CD14-positive monocyte (primary cell): Measurements from ENCODE around the gene GNL3. TPM values are rescaled to one million over a fixed set of nuclear protein-coding genes. Genes with fewer than 3 reads are reported as not detected.

Source experiments
- DNase-seq, 3 donors: peaks; one replicate each; pipeline ENCODE4 v3.0.0-alpha.2; 2011 to 2022
- H2AFZ ChIP-seq: 2 replicates; pipeline ENCODE4 v1.6.0; 2012; ENCODE audit warnings: mild to moderate bottlenecking, low read depth, low read length, inconsistent platforms; ENCODE audit not compliant: insufficient read depth, poor library complexity, severe bottlenecking
- H3K27ac ChIP-seq, 2 donors: 1 replicate in 1 of 2; 2 replicates in 1 of 2; pipeline ENCODE4 v1.5.1; 2012 to 2013; ENCODE audit warnings: low read length in 2 of 2, control low read depth in 1 of 2, inconsistent platforms in 1 of 2, low read depth in 1 of 2, mild to moderate bottlenecking in 1 of 2
- H3K27me3 ChIP-seq, 2 donors: one replicate each; pipeline versions ENCODE4 v1.6.0 to v1.6.1; 2011 to 2013; ENCODE audit warnings: low read length in 2 of 2; ENCODE audit not compliant: control insufficient read depth in 2 of 2, insufficient read depth in 2 of 2
- H3K36me3 ChIP-seq, 2 donors: replicated peaks in 1 of 2; 1 replicate in 1 of 2; 2 replicates in 1 of 2; pipeline versions ENCODE4 v1.5.1 to v1.6.1; 2012 to 2013; ENCODE audit warnings: low read length in 2 of 2, control low read depth in 1 of 2, inconsistent platforms in 1 of 2, mild to moderate bottlenecking in 1 of 2; ENCODE audit not compliant: insufficient read depth in 2 of 2, control insufficient read depth in 1 of 2
- H3K4me1 ChIP-seq, 2 donors: 1 replicate in 1 of 2; 2 replicates in 1 of 2; pipeline versions ENCODE4 v1.5.1 to v1.6.1; 2012 to 2013; ENCODE audit warnings: low read length in 2 of 2, control low read depth in 1 of 2, inconsistent platforms in 1 of 2, mild to moderate bottlenecking in 1 of 2, moderate library complexity in 1 of 2; ENCODE audit not compliant: insufficient read depth in 2 of 2, control insufficient read depth in 1 of 2
- H3K4me2 ChIP-seq: replicated peaks from 2 replicates; pipeline ENCODE3; 2012; ENCODE audit warnings: low read length, moderate library complexity, mild to moderate bottlenecking; ENCODE audit not compliant: poor library complexity, severe bottlenecking; ENCODE audit errors: extremely low read depth
- H3K4me3 ChIP-seq, 3 experiments: fragments of 200-600 bp in 1 of 3; sonication (generic) in 1 of 3; replicated peaks in 1 of 3; 1 replicate in 2 of 3; 2 replicates in 1 of 3; pipeline ENCODE4 v1.5.1; 2011 to 2013; ENCODE audit warnings: low read length in 3 of 3, mild to moderate bottlenecking in 3 of 3, control low read depth in 2 of 3, low read depth in 2 of 3, inconsistent platforms in 1 of 3, moderate library complexity in 1 of 3
- H3K79me2 ChIP-seq: 2 replicates; pipeline ENCODE4 v1.6.0; 2012; ENCODE audit warnings: mild to moderate bottlenecking, control low read depth, inconsistent platforms, low read length, moderate library complexity; ENCODE audit not compliant: insufficient read depth
- H3K9ac ChIP-seq: 2 replicates; pipeline ENCODE4 v1.6.0; 2017; ENCODE audit warnings: low read length, mild to moderate bottlenecking; ENCODE audit not compliant: insufficient read depth, poor library complexity, severe bottlenecking
- H3K9me3 ChIP-seq, 2 donors: replicated peaks in 1 of 2; 1 replicate in 1 of 2; 2 replicates in 1 of 2; pipeline versions ENCODE4 v1.5.1 to v1.6.1; 2012 to 2013; ENCODE audit warnings: low read length in 2 of 2, control low read depth in 1 of 2; ENCODE audit not compliant: control insufficient read depth in 1 of 2, insufficient read depth in 1 of 2
- H4K20me1 ChIP-seq: 2 replicates; pipeline ENCODE4 v1.6.0; 2012; ENCODE audit warnings: mild to moderate bottlenecking, low read length, control low read depth, moderate library complexity; ENCODE audit not compliant: insufficient read depth
- H3K27ac Mint-ChIP-seq, 7 donors: one replicate each; pipeline ENCODE4 v1.8.0; 2020; ENCODE audit warnings: mild to moderate bottlenecking in 7 of 7, mixed read lengths in 7 of 7, moderate library complexity in 6 of 7, inconsistent platforms in 2 of 7
- H3K27me3 Mint-ChIP-seq, 3 donors: one replicate each; pipeline ENCODE4 v1.8.0; 2021 to 2022; ENCODE audit warnings: low read depth in 3 of 3, mild to moderate bottlenecking in 3 of 3, mixed read lengths in 3 of 3, moderate library complexity in 3 of 3, inconsistent platforms in 1 of 3
- H3K36me3 Mint-ChIP-seq, 2 donors: one replicate each; pipeline ENCODE4 v1.8.0; 2020; ENCODE audit warnings: mixed read lengths in 2 of 2, inconsistent platforms in 1 of 2, mild to moderate bottlenecking in 1 of 2
- H3K4me1 Mint-ChIP-seq: one replicate; pipeline ENCODE4 v1.8.0; 2020; ENCODE audit warnings: mild to moderate bottlenecking, mixed read lengths
- H3K4me3 Mint-ChIP-seq, 2 donors: one replicate each; pipeline ENCODE4 v1.8.0; 2020; ENCODE audit warnings: mild to moderate bottlenecking in 2 of 2, mixed read lengths in 2 of 2, moderate library complexity in 1 of 2
- H3K9me3 Mint-ChIP-seq, 7 donors: one replicate each; pipeline ENCODE4 v1.8.0; 2020 to 2022; ENCODE audit warnings: mixed read lengths in 7 of 7, mild to moderate bottlenecking in 6 of 7, moderate library complexity in 6 of 7, inconsistent platforms in 2 of 7
- CTCF ChIP-seq: fragments of 200-600 bp; IDR thresholded peaks from one replicate; pipeline ENCODE4 v1.8.0; 2022; ENCODE audit warnings: antibody characterized with exemption, mild to moderate bottlenecking
- WGBS: methylation state at CpG from one replicate; pipeline ENCODE4 v1.1.5; 2013; ENCODE audit warnings: missing lambda C conversion rate; ENCODE audit not compliant: insufficient coverage; 5-methylcytosine and 5-hydroxymethylcytosine counted together
- intact Hi-C, 2 donors: fragments of 100-400 bp; cut with micrococcal nuclease; formaldehyde crosslinking; loops; one replicate each; pipeline versions ENCODE4 v1.15.0 to v1.15.1; 2023
- polyA plus RNA-seq, 3 donors: library from polyadenylated mRNA; depleted of rRNA in 1 of 3; unstranded in 2 of 3; stranded (reverse) in 1 of 3; fragments of 300-500 nt in 2 of 3; fragments of >200 nt in 1 of 3; fragmentation: Illumina TruSeq in 2 of 3; gene quantifications; 1 replicate in 2 of 3; 2 replicates in 1 of 3; pipeline ENCODE4 v1.2.3, GENCODE V29; 2012 to 2021

Gene GNL3
- polyA plus RNA-seq, 3 donors: 13.4 to 18.7 (median 16.7) TPM

- no CpG with 5 or more reads among the region's 7 CpGs for WGBS
- H3K79me2 ChIP-seq: peaks cover 17% of the 10 kb centered on the region
- intact Hi-C loops: no loop called here
- H3K36me3 ChIP-seq: peaks cover 0 to 14% of the 10 kb centered on the region in 2 donors
- no peak overlapping the region for H3K4me3 ChIP-seq
- peaks cover 45% of the 10 kb centered on the region for H3K4me1 Mint-ChIP-seq
- H3K4me1 ChIP-seq: peaks cover 35 to 40% of the 10 kb centered on the region in 2 donors
- H3K27me3 Mint-ChIP-seq: no peaks in the 10 kb centered on the region
- no peaks in the 10 kb centered on the region for H4K20me1 ChIP-seq
- H2AFZ ChIP-seq: no peak overlapping the region
- H3K27ac ChIP-seq: peak overlapping the region; percentile 74
- H3K36me3 Mint-ChIP-seq: peaks cover 15 to 37% of the 10 kb centered on the region in 2 donors
- no peak overlapping the region for H3K4me2 ChIP-seq
- H3K9ac ChIP-seq: no peak overlapping the region
- no peak for DNase-seq
- peak overlapping the region; percentile 78 to 91 (median 88) for H3K27ac Mint-ChIP-seq
- no peaks in the 10 kb centered on the region for H3K9me3 ChIP-seq
- TF ChIP-seq CTCF: no peak
- H3K4me3 Mint-ChIP-seq: no peak overlapping the region
- no peaks in the 10 kb centered on the region for H3K27me3 ChIP-seq
- peaks cover 0 to 2% (median 0%) of the 10 kb centered on the region in 7 donors for H3K9me3 Mint-ChIP-seq
Measured at GRCh38 chr3:52722491-52722890, 36.7 kb downstream of the GNL3 start.

GRCh38 chr3:52723935-52724334, 38.1 kb downstream of the GNL3 start:
- Mint-ChIP-seq H3K27me3 (no peaks in the 10 kb centered on the region), H3K27ac (no peak overlapping the region), H3K4me1 (peaks cover 45% of the 10 kb centered on the region), H3K9me3 (peaks cover 2 to 10% (median 8%) of the 10 kb centered on the region in 7 donors), H3K4me3 (no peak overlapping the region), H3K36me3 (peaks cover 18 to 43% of the 10 kb centered on the region in 2 donors)
- H3K9me3 ChIP-seq: peaks cover 9 to 11% of the 10 kb centered on the region in 2 donors
- no peaks in the 10 kb centered on the region for H3K27me3 ChIP-seq
- intact Hi-C loops: no loop called here
- peaks cover 4 to 21% of the 10 kb centered on the region in 2 donors for H3K36me3 ChIP-seq
- no peak for DNase-seq
- TF ChIP-seq CTCF: no peak
- H2AFZ ChIP-seq: no peak overlapping the region
- no peak overlapping the region for H3K4me2 ChIP-seq
- H3K4me3 ChIP-seq: no peak overlapping the region
- no peak overlapping the region for H3K9ac ChIP-seq
- H3K4me1 ChIP-seq: peaks cover 35 to 40% of the 10 kb centered on the region in 2 donors
- WGBS: 90% methylated on average over 3 of the region's 5 CpGs
- H3K27ac ChIP-seq: no peak overlapping the region
- peaks cover 11% of the 10 kb centered on the region for H3K79me2 ChIP-seq
- no peaks in the 10 kb centered on the region for H4K20me1 ChIP-seq
